H1 (cell line): Measurements from ENCODE around the gene ANKRD29. TPM values are rescaled to one million over a fixed set of nuclear protein-coding genes. Genes with fewer than 3 reads are reported as not detected.

Experiments
- CTCF ChIA-PET: fragments of 300-600 bp; sonication (Branson Sonifier 250); formaldehyde crosslinking; loops from one replicate; lab custom pipeline; 2021; ENCODE audit not compliant: partially characterized antibody; lab: Charles Lee
- POLR2A ChIA-PET: fragments of 300-600 bp; sonication (Branson Sonifier 250); formaldehyde crosslinking; loops from one replicate; lab custom pipeline; 2021; ENCODE audit warnings: inconsistent platforms; ENCODE audit not compliant: partially characterized antibody; lab: Charles Lee
- DNase-seq, 2 experiments: peaks; one replicate each; pipeline versions ENCODE4 v3.0.0 to v3.0.0-alpha.2; 2010 to 2022; ENCODE audit warnings: low spot score in 2 of 2, low read depth in 1 of 2, mixed read lengths in 1 of 2
- FAIRE-seq: peaks from 2 replicates; lab custom pipeline; 2011; peaks lifted over from hg19 to GRCh38; lab: Jason Lieb, UNC
- H2AFZ ChIP-seq: 2 replicates; pipeline ENCODE4 v1.8.1; 2012; ENCODE audit warnings: low read length, inconsistent platforms
- H2AK5ac ChIP-seq: 2 replicates; pipeline ENCODE4 v1.6.1; 2013; ENCODE audit warnings: low read depth, low read length
- H2BK120ac ChIP-seq: replicated peaks from 2 replicates; pipeline ENCODE3; 2013; ENCODE audit warnings: low read depth, low read length, inconsistent platforms
- H2BK12ac ChIP-seq: 2 replicates; pipeline ENCODE4 v1.6.1; 2013; ENCODE audit warnings: low read depth, low read length
- H2BK15ac ChIP-seq: 2 replicates; pipeline ENCODE4 v1.6.1; 2013; ENCODE audit warnings: low read length
- H2BK20ac ChIP-seq: 2 replicates; pipeline ENCODE4 v1.6.1; 2013; ENCODE audit warnings: low read length
- H2BK5ac ChIP-seq: 2 replicates; pipeline ENCODE4 v1.6.1; 2013; ENCODE audit warnings: low read depth, low read length
- H3K14ac ChIP-seq: 2 replicates; pipeline ENCODE4 v1.6.1; 2013; ENCODE audit warnings: inconsistent platforms; ENCODE audit not compliant: insufficient read length
- H3K18ac ChIP-seq: 2 replicates; pipeline ENCODE4 v1.6.1; 2013; ENCODE audit warnings: low read length; ENCODE audit errors: extremely low read depth
- H3K23ac ChIP-seq: 2 replicates; pipeline ENCODE4 v1.6.1; 2013; ENCODE audit warnings: inconsistent platforms; ENCODE audit not compliant: insufficient read length
- H3K23me2 ChIP-seq: 2 replicates; pipeline ENCODE4 v1.6.1; 2013; ENCODE audit warnings: low read depth, low read length
- H3K27ac ChIP-seq: 2 replicates; pipeline ENCODE4 v1.6.1; 2011; ENCODE audit warnings: low read depth, low read length, inconsistent platforms
- H3K27me3 ChIP-seq, 4 experiments: replicated peaks in 1 of 4; 1 replicate in 1 of 4; 2 replicates in 3 of 4; pipeline versions ENCODE4 v1.6.1 to v1.8.1; 2011 to 2013; ENCODE audit warnings: low read length in 3 of 4, mild to moderate bottlenecking in 3 of 4, inconsistent platforms in 2 of 4, mixed read lengths in 2 of 4, moderate library complexity in 1 of 4; ENCODE audit not compliant: control insufficient read depth in 3 of 4, insufficient read depth in 3 of 4; ENCODE audit errors: extremely low read depth in 1 of 4
- H3K36me3 ChIP-seq, 4 experiments: 2 replicates each; pipeline versions ENCODE4 v1.6.1 to v1.8.1; 2011 to 2013; ENCODE audit warnings: mild to moderate bottlenecking in 4 of 4, low read length in 3 of 4, moderate library complexity in 2 of 4, control low read depth in 1 of 4, inconsistent platforms in 1 of 4; ENCODE audit not compliant: insufficient read depth in 4 of 4, control insufficient read depth in 2 of 4
- H3K4ac ChIP-seq: replicated peaks from 2 replicates; pipeline ENCODE3; 2013; ENCODE audit warnings: low read length, low read depth, mixed read lengths, inconsistent platforms; ENCODE audit not compliant: insufficient read length
- H3K4me1 ChIP-seq, 4 experiments: replicated peaks in 1 of 4; 1 replicate in 1 of 4; 2 replicates in 3 of 4; pipeline versions ENCODE4 v1.6.1 to v1.8.1; 2011 to 2013; ENCODE audit warnings: low read length in 3 of 4, inconsistent platforms in 2 of 4, mixed read lengths in 1 of 4; ENCODE audit not compliant: insufficient read depth in 4 of 4, control insufficient read depth in 3 of 4
- H3K4me2 ChIP-seq, 2 experiments: 2 replicates each; pipeline versions ENCODE4 v1.6.1 to v1.8.1; 2011 to 2013; ENCODE audit warnings: low read depth in 2 of 2, low read length in 2 of 2, control low read depth in 1 of 2, inconsistent platforms in 1 of 2, mild to moderate bottlenecking in 1 of 2; ENCODE audit not compliant: insufficient read depth in 1 of 2
- H3K4me3 ChIP-seq, 4 experiments: fragments of 200-600, 300-600 bp in 1 of 4; sonication (generic), shearing (Covaris generic), sonication (Bioruptor Twin) in 1 of 4; 2 replicates each; pipeline versions ENCODE4 v1.5.1 to v1.8.1; 2011 to 2016; ENCODE audit warnings: low read length in 4 of 4, low read depth in 3 of 4, control low read depth in 2 of 4, inconsistent platforms in 2 of 4, mild to moderate bottlenecking in 2 of 4, mixed read lengths in 1 of 4, moderate library complexity in 1 of 4; ENCODE audit not compliant: insufficient read depth in 2 of 4; ENCODE audit errors: extremely low read depth in 1 of 4
- H3K56ac ChIP-seq: replicated peaks from 2 replicates; pipeline ENCODE3; 2013; ENCODE audit warnings: low read depth, mild to moderate bottlenecking, mixed read lengths, low read length, inconsistent platforms; ENCODE audit not compliant: insufficient read length
- H3K79me1 ChIP-seq: 2 replicates; pipeline ENCODE4 v1.6.1; 2013; ENCODE audit warnings: low read depth, low read length, control low read depth
- H3K79me2 ChIP-seq, 2 experiments: 2 replicates each; pipeline versions ENCODE4 v1.6.1 to v1.8.1; 2012 to 2013; ENCODE audit warnings: low read length in 2 of 2, mild to moderate bottlenecking in 2 of 2, inconsistent platforms in 1 of 2; ENCODE audit not compliant: insufficient read depth in 2 of 2, control insufficient read depth in 1 of 2
- H3K9ac ChIP-seq, 4 experiments: replicated peaks in 1 of 4; 1 replicate in 1 of 4; 2 replicates in 3 of 4; pipeline versions ENCODE4 v1.6.1 to v1.8.1; 2011 to 2013; ENCODE audit warnings: low read depth in 3 of 4, low read length in 3 of 4, control low read depth in 2 of 4, mild to moderate bottlenecking in 2 of 4, moderate library complexity in 2 of 4, inconsistent platforms in 1 of 4; ENCODE audit errors: extremely low read depth in 1 of 4
- H3K9me3 ChIP-seq, 2 experiments: 2 replicates each; pipeline versions ENCODE4 v1.6.1 to v1.8.1; 2012 to 2013; ENCODE audit warnings: mild to moderate bottlenecking in 2 of 2, moderate library complexity in 2 of 2, control low read depth in 1 of 2, inconsistent platforms in 1 of 2, low read depth in 1 of 2, low read length in 1 of 2, mixed read lengths in 1 of 2; ENCODE audit not compliant: insufficient read depth in 2 of 2
- H4K20me1 ChIP-seq, 2 experiments: replicated peaks in 1 of 2; 2 replicates each; pipeline versions ENCODE3 to v1.8.1; 2011 to 2013; ENCODE audit warnings: inconsistent platforms in 2 of 2, low read length in 2 of 2, mild to moderate bottlenecking in 1 of 2; ENCODE audit not compliant: insufficient read depth in 2 of 2, control insufficient read depth in 1 of 2
- H4K5ac ChIP-seq: 2 replicates; pipeline ENCODE4 v1.6.1; 2013; ENCODE audit warnings: low read length, low read depth, mixed read lengths, inconsistent platforms; ENCODE audit not compliant: insufficient read length
- H4K8ac ChIP-seq: 2 replicates; pipeline ENCODE4 v1.8.0; 2013; ENCODE audit warnings: mild to moderate bottlenecking, moderate library complexity, low read length, inconsistent platforms; ENCODE audit not compliant: insufficient read depth; ENCODE audit errors: extremely low read depth
- H4K91ac ChIP-seq: replicated peaks from 2 replicates; pipeline ENCODE3; 2013; ENCODE audit warnings: low read length, mixed read lengths, inconsistent platforms; ENCODE audit not compliant: insufficient read length
- CBX8 ChIP-seq: fragments of 300-800, 300-1000 bp; sonication (generic); IDR thresholded peaks from 2 replicates; pipeline ENCODE4 v1.7.1; 2016; ENCODE audit warnings: low read depth, low read length, borderline replicate concordance
- CREB1 ChIP-seq: IDR thresholded peaks from 2 replicates; pipeline ENCODE4 v1.6.1; 2012; ENCODE audit warnings: inconsistent platforms
- PHF8 ChIP-seq: fragments of 200-600 bp; sonication (generic); conservative IDR thresholded peaks from 2 replicates; pipeline ENCODE4 v1.7.1; 2012; ENCODE audit warnings: low read depth, mild to moderate bottlenecking, inconsistent platforms, low read length, moderate library complexity
- TCF12 ChIP-seq: IDR thresholded peaks from 2 replicates; pipeline ENCODE4 v1.6.1; 2011; ENCODE audit warnings: low read depth, mild to moderate bottlenecking, low read length
- WGBS, 2 experiments: shearing (Covaris generic) in 1 of 2; methylation state at CpG; one replicate each; pipeline versions ENCODE4 v1.1.6 to v1.1.7; 2013 to 2015; ENCODE audit warnings: low lambda C conversion rate in 2 of 2, mixed read lengths in 2 of 2, inconsistent platforms in 1 of 2, low coverage in 1 of 2, missing lambda C conversion rate in 1 of 2; ENCODE audit not compliant: insufficient replicate concordance in 2 of 2, insufficient coverage in 1 of 2, insufficient read length in 1 of 2; ENCODE audit errors: extremely low coverage in 1 of 2, missing lambda C conversion rate in 1 of 2; 5-methylcytosine and 5-hydroxymethylcytosine counted together
- polyA plus RNA-seq, 7 experiments: library from polyadenylated mRNA; depleted of rRNA in 3 of 7; stranded (reverse) in 5 of 7; unstranded in 2 of 7; fragments of >200 nt in 5 of 7; fragments of 200-250 nt in 2 of 7; gene quantifications; 1 replicate in 5 of 7; 2 replicates in 1 of 7; 4 replicates in 1 of 7; pipeline versions ENCODE4 v1.2.1 to v1.2.3, GENCODE V29; 2011 to 2013; ENCODE audit warnings: missing spikeins in 2 of 7, mixed read lengths in 2 of 7
- total RNA-seq: library from RNA; stranded (reverse); fragmentation: NEBNext Ultra II Directional; extraction: Animal tissue kit (Norgen Biotek cat#: 25700); gene quantifications from 2 replicates; pipeline ENCODE4 v1.2.1, GENCODE V29; 2021
- TF ChIP-seq, protein P1 (sequence below): IDR thresholded peaks from 2 replicates; pipeline ENCODE4 v1.6.1; 2012; ENCODE audit warnings: inconsistent platforms
- TF ChIP-seq, protein P2 (sequence below): IDR thresholded peaks from 2 replicates; pipeline ENCODE4 v1.6.1; 2012; ENCODE audit warnings: inconsistent platforms

Gene ANKRD29
- total and polyA plus RNA-seq, 2 of the 8 experiments (the other 6 are each of a cell fraction or from before 2014, with no cell fraction given): 3.0 to 7.3 TPM

DNA sequence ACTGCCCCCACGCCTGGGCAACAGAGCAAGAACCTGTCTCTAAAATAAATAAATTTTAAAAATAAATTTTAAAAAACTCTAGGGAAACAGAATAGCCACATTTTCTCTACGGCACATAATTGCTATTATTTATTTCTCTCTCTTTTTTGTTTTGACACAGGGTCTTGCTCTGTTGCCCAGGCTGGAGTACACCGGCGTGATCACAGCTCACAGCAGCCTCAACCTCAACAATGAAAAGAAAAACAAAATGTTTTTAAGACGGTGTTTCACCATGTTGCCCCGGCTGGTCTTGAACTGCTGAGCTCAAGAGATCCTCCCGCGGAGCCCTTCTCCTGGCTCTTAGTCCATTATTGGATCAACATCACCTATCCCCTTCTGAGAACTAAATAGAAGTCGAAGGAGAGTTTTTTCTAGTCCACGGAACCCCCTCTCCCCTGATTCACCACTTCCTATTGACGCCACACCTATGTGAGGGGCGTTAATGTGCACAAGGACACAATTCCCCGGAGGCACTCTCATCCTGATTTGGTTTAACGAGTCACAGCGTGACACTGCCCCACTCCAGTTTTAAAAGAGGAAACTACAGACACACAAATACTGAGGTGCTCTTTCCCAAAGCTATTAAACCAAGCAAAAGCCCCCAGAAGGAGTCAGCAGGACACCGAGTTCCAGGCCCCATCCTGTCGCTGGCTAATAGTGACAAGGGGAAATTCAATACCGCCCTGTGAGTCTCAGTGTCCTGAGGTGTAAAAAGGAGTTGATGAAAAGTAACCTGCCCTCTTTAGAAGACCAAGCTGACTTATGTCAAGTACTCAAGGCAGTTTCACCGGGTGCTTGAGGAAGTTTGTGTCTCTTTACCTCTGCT is 77.5 kb downstream of the ANKRD29 start:
- H3K9ac ChIP-seq: peak overlapping the region in 3 of 4 experiments; percentile 35 to 89 (median 84); a peak in 4 of 7 replicates
- peaks cover 0 to 50% of the 10 kb centered on the region in 2 experiments; a peak in 2 of 4 replicates for H3K79me2 ChIP-seq
- H3K79me1 ChIP-seq: peaks cover 12% of the 10 kb centered on the region
- peak overlapping the region; percentile 8 for H3K56ac ChIP-seq
- H4K20me1 ChIP-seq: peaks cover 0 to 4% of the 10 kb centered on the region in 2 experiments
- H3K4me3 ChIP-seq: peak overlapping the region; percentile 86 to 96 (median 90)
- H3K23ac ChIP-seq: no peak overlapping the region
- no peak overlapping the region for H4K8ac ChIP-seq
- H2BK20ac ChIP-seq: peak overlapping the region; percentile 72; the same call in 1 of the 2 replicates
- no peak overlapping the region for H3K14ac ChIP-seq
- no peak overlapping the region for H4K5ac ChIP-seq
- H3K4me1 ChIP-seq: peaks cover 0 to 3% (median 1%) of the 10 kb centered on the region in 4 experiments; a peak in 3 of 7 replicates
- DNase-seq (no peak), FAIRE-seq (no peak)
- H3K27me3 ChIP-seq: peaks cover 0 to 2% (median 0%) of the 10 kb centered on the region in 4 experiments; a peak in 1 of 7 replicates
- H3K27ac ChIP-seq: no peak overlapping the region
- no peak overlapping the region for H2AK5ac ChIP-seq
- peaks cover 9% of the 10 kb centered on the region for H3K23me2 ChIP-seq
- H3K9me3 ChIP-seq: no peaks in the 10 kb centered on the region
- H3K18ac ChIP-seq: no peak overlapping the region
- H2BK120ac ChIP-seq: no peak overlapping the region
- H2BK12ac ChIP-seq: no peak overlapping the region; the same call in 1 of the 2 replicates
- peaks cover 0 to 2% (median 0%) of the 10 kb centered on the region in 4 experiments; a peak in 1 of 8 replicates for H3K36me3 ChIP-seq
- no peak overlapping the region for H2AFZ ChIP-seq
- TF ChIP-seq CBX8 (no peak), PHF8 (no peak), TCF12 (no peak), CREB1 (no peak)
- TF ChIP-seq, protein P1, sequence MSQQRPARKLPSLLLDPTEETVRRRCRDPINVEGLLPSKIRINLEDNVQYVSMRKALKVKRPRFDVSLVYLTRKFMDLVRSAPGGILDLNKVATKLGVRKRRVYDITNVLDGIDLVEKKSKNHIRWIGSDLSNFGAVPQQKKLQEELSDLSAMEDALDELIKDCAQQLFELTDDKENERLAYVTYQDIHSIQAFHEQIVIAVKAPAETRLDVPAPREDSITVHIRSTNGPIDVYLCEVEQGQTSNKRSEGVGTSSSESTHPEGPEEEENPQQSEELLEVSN: no peak
- TF ChIP-seq, protein P2, sequence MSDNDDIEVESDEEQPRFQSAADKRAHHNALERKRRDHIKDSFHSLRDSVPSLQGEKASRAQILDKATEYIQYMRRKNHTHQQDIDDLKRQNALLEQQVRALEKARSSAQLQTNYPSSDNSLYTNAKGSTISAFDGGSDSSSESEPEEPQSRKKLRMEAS: no peak
- TF ChIP-seq, all 59 proteins: peak for 0
- 47% methylated on average over 19 of the region's 19 CpGs; no CpG with 5 or more reads in 1 of the 2 experiments for WGBS, 2 experiments
- CTCF ChIA-PET: interaction anchor here (0.7 to 1.9 kb wide), 7 partner anchors 10 to 337 kb away, joined by 3 to 5 read pairs (median 3); no protein-coding TSS in a partner anchor
- Histone ChIP-seq H3K4me2 (peak overlapping the region; percentile 75 to 97), H3K4ac (no peak overlapping the region), H4K91ac (no peak overlapping the region), H2BK5ac (no peak overlapping the region), H2BK15ac (no peak overlapping the region)
- POLR2A ChIA-PET: interaction anchor here (0.8 to 1.5 kb wide), 3 partner anchors 10 to 480 kb away, joined by 3 to 4 read pairs (median 3); no protein-coding TSS in a partner anchor
